A673 (cell line): ENCODE results near the gene ROR1.

Experiments used
- EZH2 ChIP-seq: fragments of 200-600 bp; sonication (generic); IDR thresholded peaks from 2 replicates; pipeline ENCODE4 v1.6.1; 2017; ENCODE audit warnings: borderline replicate concordance, low read depth, mild to moderate bottlenecking, mixed read lengths, antibody characterized with exemption, low read length; ENCODE audit not compliant: poor library complexity, severe bottlenecking
- TF ChIP-seq, protein P1 (sequence below): fragments of 300-800, 200-600 bp; sonication (generic); conservative IDR thresholded peaks from 2 replicates; pipeline ENCODE4 v1.5.1; 2017; ENCODE audit warnings: low read depth, mild to moderate bottlenecking, antibody characterized with exemption, low read length, moderate library complexity, mixed read lengths

DNA sequence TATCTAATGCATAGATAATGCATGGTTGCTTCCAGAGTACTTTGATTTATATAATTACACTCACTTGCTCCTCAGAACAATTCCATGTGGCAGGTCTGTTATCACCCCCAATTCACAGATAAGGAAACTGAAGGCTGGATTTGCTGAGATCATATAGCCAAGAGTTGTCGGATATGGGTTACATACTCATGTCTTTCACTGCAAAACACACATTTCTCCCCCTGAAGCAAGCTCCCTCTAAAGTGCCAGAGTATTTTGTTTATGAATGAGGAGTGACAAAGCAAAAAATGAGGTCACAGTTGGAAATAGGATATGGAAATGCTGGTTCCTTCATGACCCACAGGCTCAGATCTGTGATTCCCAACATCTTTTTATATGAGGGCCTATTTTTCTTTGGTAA, 134.2 kb downstream of the ROR1 start:
- TF ChIP-seq EZH2: no peak
- TF ChIP-seq, protein P1, sequence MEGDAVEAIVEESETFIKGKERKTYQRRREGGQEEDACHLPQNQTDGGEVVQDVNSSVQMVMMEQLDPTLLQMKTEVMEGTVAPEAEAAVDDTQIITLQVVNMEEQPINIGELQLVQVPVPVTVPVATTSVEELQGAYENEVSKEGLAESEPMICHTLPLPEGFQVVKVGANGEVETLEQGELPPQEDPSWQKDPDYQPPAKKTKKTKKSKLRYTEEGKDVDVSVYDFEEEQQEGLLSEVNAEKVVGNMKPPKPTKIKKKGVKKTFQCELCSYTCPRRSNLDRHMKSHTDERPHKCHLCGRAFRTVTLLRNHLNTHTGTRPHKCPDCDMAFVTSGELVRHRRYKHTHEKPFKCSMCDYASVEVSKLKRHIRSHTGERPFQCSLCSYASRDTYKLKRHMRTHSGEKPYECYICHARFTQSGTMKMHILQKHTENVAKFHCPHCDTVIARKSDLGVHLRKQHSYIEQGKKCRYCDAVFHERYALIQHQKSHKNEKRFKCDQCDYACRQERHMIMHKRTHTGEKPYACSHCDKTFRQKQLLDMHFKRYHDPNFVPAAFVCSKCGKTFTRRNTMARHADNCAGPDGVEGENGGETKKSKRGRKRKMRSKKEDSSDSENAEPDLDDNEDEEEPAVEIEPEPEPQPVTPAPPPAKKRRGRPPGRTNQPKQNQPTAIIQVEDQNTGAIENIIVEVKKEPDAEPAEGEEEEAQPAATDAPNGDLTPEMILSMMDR: no peak
